Tibial artery (tissue), 4 donors: Measurements from ENCODE around the gene WDFY3.

ENCODE experiments used
- DNase-seq, 2 donors: peaks; one replicate each; pipeline ENCODE4 v3.0.0-alpha.2; 2019
- H3K27ac ChIP-seq, 2 donors: fragments of 200-600 bp; sonication (generic) in 1 of 2; 1 replicate in 1 of 2; 2 replicates in 1 of 2; pipeline ENCODE4 v1.5.1; 2018 to 2019; ENCODE audit warnings: mild to moderate bottlenecking in 1 of 2
- H3K27me3 ChIP-seq, 2 donors: fragments of 200-600 bp; sonication (generic) in 1 of 2; one replicate each; pipeline versions ENCODE4 v1.5.1 to v1.6.0; 2016 to 2019
- H3K36me3 ChIP-seq, 3 donors: fragments of 200-600 bp; sonication (generic) in 2 of 3; one replicate each; pipeline ENCODE4 v1.5.1; 2016 to 2019; ENCODE audit warnings: mild to moderate bottlenecking in 2 of 3
- H3K4me1 ChIP-seq, 4 donors: fragments of 200-600 bp; sonication (generic) in 2 of 4; 1 replicate in 3 of 4; 2 replicates in 1 of 4; pipeline ENCODE4 v1.5.1; 2016 to 2019
- H3K4me3 ChIP-seq, 2 donors: fragments of 200-600 bp; sonication (generic) in 1 of 2; 1 replicate in 1 of 2; 2 replicates in 1 of 2; pipeline ENCODE4 v1.5.1; 2018 to 2019; ENCODE audit warnings: mild to moderate bottlenecking in 2 of 2
- H3K9me3 ChIP-seq, 3 donors: fragments of 200-600 bp; sonication (generic) in 1 of 3; one replicate each; pipeline ENCODE4 v1.5.1; 2016 to 2019
- CTCF ChIP-seq, 2 experiments: fragments of 200-600 bp in 1 of 2; fragments of 450-650 bp in 1 of 2; IDR thresholded peaks; one replicate each; pipeline ENCODE4 v1.5.1; 2017 to 2019; ENCODE audit warnings: antibody characterized with exemption in 2 of 2, mild to moderate bottlenecking in 1 of 2, moderate library complexity in 1 of 2
- intact Hi-C: fragments of 100-400 bp; cut with DNase I; formaldehyde crosslinking; loops from one replicate; pipeline ENCODE4 v1.15.0; 2023; ENCODE audit warnings: low total_unique reads

WDFY3 gene

GRCh38 chr4:84901740-84902281, 64.7 kb downstream of the WDFY3 start:
- Histone ChIP-seq H3K27me3 (no peaks in the 10 kb centered on the region), H3K9me3 (no peaks in the 10 kb centered on the region), H3K27ac (no peak overlapping the region), H3K36me3 (peaks cover 0 to 7% (median 5%) of the 10 kb centered on the region in 3 donors), H3K4me3 (no peak overlapping the region), H3K4me1 (peaks cover 0 to 8% (median 2%) of the 10 kb centered on the region in 4 donors)
- intact Hi-C loops, result no loop called here
- DNase-seq, result no peak
- TF ChIP-seq CTCF (IDR thresholded peaks at IDR 0.05), result no peak

DNA sequence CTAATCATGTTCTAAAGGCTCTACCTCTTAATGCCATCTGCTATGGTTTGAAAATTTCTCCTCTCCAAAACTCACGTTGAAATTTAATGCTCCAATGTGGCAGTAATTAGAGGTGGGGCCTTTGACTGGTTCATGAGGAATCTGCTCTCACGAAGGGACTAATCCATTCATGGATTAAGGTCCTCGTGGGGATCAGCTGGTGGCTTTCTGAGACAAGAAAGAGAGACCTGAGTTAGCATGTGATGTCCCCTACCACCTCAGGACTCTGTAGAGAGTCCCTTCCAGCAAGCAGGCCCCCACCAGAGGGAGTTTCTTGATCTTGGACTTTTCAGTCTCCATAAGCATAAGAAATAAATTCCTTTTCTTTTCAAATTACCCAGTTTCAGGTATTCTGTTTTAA, 65.3 kb downstream of the WDFY3 start:
- Histone ChIP-seq H3K36me3 (peaks cover 0 to 7% (median 5%) of the 10 kb centered on the region in 3 donors), H3K4me3 (no peak overlapping the region), H3K27me3 (no peaks in the 10 kb centered on the region), H3K9me3 (no peaks in the 10 kb centered on the region), H3K4me1 (peaks cover 0 to 8% (median 2%) of the 10 kb centered on the region in 4 donors), H3K27ac (no peak overlapping the region)
- no peak for TF ChIP-seq CTCF (IDR thresholded peaks at IDR 0.05)
- intact Hi-C loops, result no loop called here
- DNase-seq, result no peak

- no peak overlapping the region for H3K4me3 ChIP-seq
- no peak overlapping the region for H3K27ac ChIP-seq
- no peaks in the 10 kb centered on the region for H3K9me3 ChIP-seq
- TF ChIP-seq CTCF (IDR thresholded peaks at IDR 0.05), result no peak
- peaks cover 0 to 8% (median 0%) of the 10 kb centered on the region in 4 donors for H3K4me1 ChIP-seq
- intact Hi-C loops, result no loop called here
- H3K36me3 ChIP-seq, result peaks cover 0 to 13% (median 6%) of the 10 kb centered on the region in 3 donors
- no peak for DNase-seq
- H3K27me3 ChIP-seq, result no peaks in the 10 kb centered on the region
These were observed 66.9 kb downstream of the WDFY3 start for GRCh38 chr4:84899616-84900015.

DNA sequence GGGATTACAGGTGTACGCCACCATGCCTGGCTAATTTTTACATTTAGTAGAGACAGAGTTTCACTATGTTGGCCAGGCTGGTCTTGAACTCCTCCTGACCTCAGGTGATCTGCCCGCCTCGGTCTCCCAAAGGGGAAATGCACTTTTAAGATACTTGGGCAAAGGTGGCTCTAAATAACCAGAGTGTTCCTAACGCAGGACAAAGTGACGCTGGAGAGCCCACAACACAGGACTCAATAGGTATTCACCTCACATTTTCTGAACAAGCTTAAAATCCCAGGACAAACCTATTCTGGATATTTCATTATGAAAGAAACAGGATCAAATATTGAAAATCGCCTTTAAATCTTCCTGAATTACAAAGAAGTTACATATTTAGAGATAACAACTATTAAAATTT, 69.0 kb downstream of the WDFY3 start:
- no peaks in the 10 kb centered on the region for H3K9me3 ChIP-seq
- no peak overlapping the region for H3K27ac ChIP-seq
- intact Hi-C loops, result no loop called here
- TF ChIP-seq CTCF (IDR thresholded peaks at IDR 0.05), result no peak
- H3K4me3 ChIP-seq, result no peak overlapping the region
- DNase-seq, result no peak
- H3K27me3 ChIP-seq, result no peaks in the 10 kb centered on the region
- H3K4me1 ChIP-seq, result peaks cover 0 to 16% (median 0%) of the 10 kb centered on the region in 4 donors
- peaks cover 0 to 17% (median 6%) of the 10 kb centered on the region in 3 donors for H3K36me3 ChIP-seq

DNA sequence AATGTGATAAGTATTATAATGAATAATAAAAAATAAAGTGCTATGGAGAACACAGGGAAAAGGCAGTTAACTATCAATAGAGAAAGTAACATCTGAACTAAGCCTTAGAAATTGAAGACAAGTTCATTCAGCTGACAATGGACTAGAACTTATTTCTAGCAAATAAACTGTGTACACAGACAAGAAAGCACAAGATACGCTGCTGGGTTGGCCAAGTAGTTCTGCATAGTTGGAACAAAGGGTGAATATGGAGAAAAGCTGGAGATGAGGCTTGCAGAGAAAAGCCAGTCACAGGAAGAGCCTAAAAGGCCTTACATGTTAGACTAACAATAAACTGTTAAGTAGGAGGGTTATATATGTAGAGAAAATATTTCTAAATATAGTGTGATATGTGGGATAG, 71.2 kb downstream of the WDFY3 start:
- Histone ChIP-seq H3K27ac (no peak overlapping the region), H3K36me3 (peaks cover 0 to 11% (median 6%) of the 10 kb centered on the region in 3 donors)
- TF ChIP-seq CTCF (IDR thresholded peaks at IDR 0.05), result no peak

DNA sequence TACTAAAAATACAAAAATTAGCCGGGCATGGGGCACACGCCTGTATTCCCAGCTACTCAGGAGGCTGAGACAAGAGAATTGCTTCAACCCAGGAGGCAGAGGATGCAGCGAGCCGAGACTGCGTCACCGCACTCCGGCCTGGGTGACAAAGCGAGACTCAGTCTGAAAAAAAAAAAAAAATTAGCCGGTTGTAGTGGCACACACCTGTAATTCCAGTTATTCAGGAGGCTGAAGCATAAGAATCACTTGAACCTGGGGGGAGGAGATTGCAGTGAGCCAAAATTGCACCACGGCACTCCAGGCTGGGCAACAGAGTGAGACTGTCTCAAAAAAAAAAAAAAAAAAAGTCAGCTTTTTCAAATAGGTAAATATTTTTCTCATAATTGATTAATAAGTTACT, 71.9 kb downstream of the WDFY3 start:
- intact Hi-C loops, result no loop called here
- no peak for DNase-seq
- no peak overlapping the region for H3K27ac ChIP-seq
- H3K36me3 ChIP-seq, result peaks cover 0 to 14% (median 6%) of the 10 kb centered on the region in 3 donors
- no peak for TF ChIP-seq CTCF (IDR thresholded peaks at IDR 0.05)
- no peaks in the 10 kb centered on the region for H3K9me3 ChIP-seq
- H3K27me3 ChIP-seq, result no peaks in the 10 kb centered on the region
- H3K4me3 ChIP-seq, result no peak overlapping the region
- peaks cover 0 to 11% (median 0%) of the 10 kb centered on the region in 4 donors for H3K4me1 ChIP-seq

More for the DNA sequence above, 71.2 kb downstream of the WDFY3 start:
- DNase-seq, result no peak
- H3K4me1 ChIP-seq, result peaks cover 0 to 14% (median 0%) of the 10 kb centered on the region in 4 donors
- no peak overlapping the region for H3K4me3 ChIP-seq
- intact Hi-C loops, result no loop called here
- H3K27me3 ChIP-seq, result no peaks in the 10 kb centered on the region
- H3K9me3 ChIP-seq, result no peaks in the 10 kb centered on the region
